IMR-90 (cell line): ENCODE measurements around the gene ZNF12.

ENCODE experiments used
- BHLHE40 ChIP-seq: fragments of 150-350 bp; IDR thresholded peaks from 2 replicates; pipeline ENCODE4 v1.6.1; 2016; ENCODE audit warnings: mild to moderate bottlenecking, low read depth, low read length
- CEBPB ChIP-seq: IDR thresholded peaks from 2 replicates; pipeline ENCODE4 v1.6.1; 2012; ENCODE audit warnings: low read depth, low read length, improper control_type of control experiment
- CHD1 ChIP-seq: IDR thresholded peaks from 2 replicates; pipeline ENCODE4 v1.6.1; 2012; ENCODE audit warnings: low read depth, low read length, improper control_type of control experiment
- CTCF ChIP-seq: conservative IDR thresholded peaks from 2 replicates; pipeline ENCODE4 v1.5.1; 2012; ENCODE audit warnings: mild to moderate bottlenecking, low read depth, low read length, improper control_type of control experiment
- FOS ChIP-seq: fragments of 150-350 bp; IDR thresholded peaks from 2 replicates; pipeline ENCODE4 v1.6.1; 2016; ENCODE audit warnings: low read depth, low read length
- MAFK ChIP-seq: IDR thresholded peaks from 2 replicates; pipeline ENCODE4 v1.6.1; 2012; ENCODE audit warnings: low read depth, low read length, improper control_type of control experiment
- MXI1 ChIP-seq: IDR thresholded peaks from 2 replicates; pipeline ENCODE4 v1.6.1; 2012; ENCODE audit warnings: low read depth, mild to moderate bottlenecking, low read length, moderate library complexity, borderline replicate concordance
- POLR2A ChIP-seq: IDR thresholded peaks from 2 replicates; pipeline ENCODE4 v1.6.1; 2012; ENCODE audit warnings: mild to moderate bottlenecking, low read depth, low read length
- RAD21 ChIP-seq: IDR thresholded peaks from 2 replicates; pipeline ENCODE4 v1.6.1; 2012; ENCODE audit warnings: low read length, improper control_type of control experiment
- RCOR1 ChIP-seq: IDR thresholded peaks from 2 replicates; pipeline ENCODE4 v1.6.1; 2012; ENCODE audit warnings: mild to moderate bottlenecking, low read length, improper control_type of control experiment; ENCODE audit not compliant: insufficient replicate concordance
- RFX5 ChIP-seq: IDR thresholded peaks from 2 replicates; pipeline ENCODE4 v1.8.0; 2012; ENCODE audit warnings: low read depth, mild to moderate bottlenecking, low read length, moderate library complexity
- SMC3 ChIP-seq: fragments of 150-350 bp; IDR thresholded peaks from 2 replicates; pipeline ENCODE4 v1.6.1; 2016; ENCODE audit warnings: low read depth, mild to moderate bottlenecking, antibody characterized with exemption, low read length, moderate library complexity
- USF2 ChIP-seq: fragments of 150-350 bp; IDR thresholded peaks from 2 replicates; pipeline ENCODE4 v1.6.1; 2017; ENCODE audit warnings: mild to moderate bottlenecking, antibody characterized with exemption, low read length, low read depth
- TF ChIP-seq, protein P1 (sequence below): fragments of 150-350 bp; IDR thresholded peaks from 2 replicates; pipeline ENCODE4 v1.6.1; 2016; ENCODE audit warnings: low read depth, mild to moderate bottlenecking, low read length, moderate library complexity, borderline replicate concordance

- TF ChIP-seq POLR2A: no peak
- TF ChIP-seq CTCF: no peak
- no peak for TF ChIP-seq MXI1
- TF ChIP-seq, protein P1, sequence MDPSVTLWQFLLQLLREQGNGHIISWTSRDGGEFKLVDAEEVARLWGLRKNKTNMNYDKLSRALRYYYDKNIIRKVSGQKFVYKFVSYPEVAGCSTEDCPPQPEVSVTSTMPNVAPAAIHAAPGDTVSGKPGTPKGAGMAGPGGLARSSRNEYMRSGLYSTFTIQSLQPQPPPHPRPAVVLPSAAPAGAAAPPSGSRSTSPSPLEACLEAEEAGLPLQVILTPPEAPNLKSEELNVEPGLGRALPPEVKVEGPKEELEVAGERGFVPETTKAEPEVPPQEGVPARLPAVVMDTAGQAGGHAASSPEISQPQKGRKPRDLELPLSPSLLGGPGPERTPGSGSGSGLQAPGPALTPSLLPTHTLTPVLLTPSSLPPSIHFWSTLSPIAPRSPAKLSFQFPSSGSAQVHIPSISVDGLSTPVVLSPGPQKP: no peak
- no peak for TF ChIP-seq MAFK
- no peak for TF ChIP-seq FOS
- no peak for TF ChIP-seq BHLHE40
- no peak for TF ChIP-seq CHD1
- no peak for TF ChIP-seq RAD21
- TF ChIP-seq CEBPB: no peak
- no peak for TF ChIP-seq USF2
- TF ChIP-seq RCOR1: no peak
- TF ChIP-seq RFX5: no peak
- TF ChIP-seq SMC3: no peak
Measured at GRCh38 chr7:6639032-6639431, 67.7 kb downstream of the ZNF12 start.
